Measurements from ENCODE around the gene CD82.

The CD82 gene

DNA sequence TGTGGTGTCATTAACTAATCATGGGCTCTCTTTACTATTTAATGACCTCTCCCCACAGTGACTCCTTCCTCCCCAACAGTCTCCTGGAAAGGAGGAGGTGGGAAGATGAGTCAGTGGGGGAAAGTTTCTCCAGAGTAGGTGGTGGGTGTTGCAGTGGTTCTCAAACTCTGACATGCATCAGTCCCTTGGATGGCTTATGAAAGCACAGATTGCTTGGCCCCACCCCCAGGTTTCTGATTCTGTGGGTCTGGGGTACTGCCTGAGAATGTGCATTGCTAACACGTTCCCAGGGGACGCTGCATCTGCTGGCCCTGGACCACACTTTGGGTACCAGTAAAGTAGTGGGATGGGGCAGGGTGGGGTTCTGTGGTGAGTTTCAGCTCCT lies 9.8 kb downstream of the CD82 start:
- H3K4me3 ChIP-seq (ENCODE audit: control insufficient read depth, low read depth, low read length): no peak overlapping the region
- TF ChIP-seq, protein P1, sequence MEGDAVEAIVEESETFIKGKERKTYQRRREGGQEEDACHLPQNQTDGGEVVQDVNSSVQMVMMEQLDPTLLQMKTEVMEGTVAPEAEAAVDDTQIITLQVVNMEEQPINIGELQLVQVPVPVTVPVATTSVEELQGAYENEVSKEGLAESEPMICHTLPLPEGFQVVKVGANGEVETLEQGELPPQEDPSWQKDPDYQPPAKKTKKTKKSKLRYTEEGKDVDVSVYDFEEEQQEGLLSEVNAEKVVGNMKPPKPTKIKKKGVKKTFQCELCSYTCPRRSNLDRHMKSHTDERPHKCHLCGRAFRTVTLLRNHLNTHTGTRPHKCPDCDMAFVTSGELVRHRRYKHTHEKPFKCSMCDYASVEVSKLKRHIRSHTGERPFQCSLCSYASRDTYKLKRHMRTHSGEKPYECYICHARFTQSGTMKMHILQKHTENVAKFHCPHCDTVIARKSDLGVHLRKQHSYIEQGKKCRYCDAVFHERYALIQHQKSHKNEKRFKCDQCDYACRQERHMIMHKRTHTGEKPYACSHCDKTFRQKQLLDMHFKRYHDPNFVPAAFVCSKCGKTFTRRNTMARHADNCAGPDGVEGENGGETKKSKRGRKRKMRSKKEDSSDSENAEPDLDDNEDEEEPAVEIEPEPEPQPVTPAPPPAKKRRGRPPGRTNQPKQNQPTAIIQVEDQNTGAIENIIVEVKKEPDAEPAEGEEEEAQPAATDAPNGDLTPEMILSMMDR (conservative IDR thresholded peaks at IDR 0.05; ENCODE audit: control insufficient read depth, insufficient read depth, low read depth, low read length): no peak
- peak; percentile 87 for DNase-seq (ENCODE audit: low read depth)

- no peak for DNase-seq (ENCODE audit: low read depth)
- TF ChIP-seq, protein P1 (conservative IDR thresholded peaks at IDR 0.05; ENCODE audit: control insufficient read depth, insufficient read depth, low read depth, low read length): no peak
- no peak overlapping the region for H3K4me3 ChIP-seq (ENCODE audit: control insufficient read depth, low read depth, low read length)
Observed at GRCh38 chr11:44575962-44576361, 10.5 kb downstream of the CD82 start.

DNA sequence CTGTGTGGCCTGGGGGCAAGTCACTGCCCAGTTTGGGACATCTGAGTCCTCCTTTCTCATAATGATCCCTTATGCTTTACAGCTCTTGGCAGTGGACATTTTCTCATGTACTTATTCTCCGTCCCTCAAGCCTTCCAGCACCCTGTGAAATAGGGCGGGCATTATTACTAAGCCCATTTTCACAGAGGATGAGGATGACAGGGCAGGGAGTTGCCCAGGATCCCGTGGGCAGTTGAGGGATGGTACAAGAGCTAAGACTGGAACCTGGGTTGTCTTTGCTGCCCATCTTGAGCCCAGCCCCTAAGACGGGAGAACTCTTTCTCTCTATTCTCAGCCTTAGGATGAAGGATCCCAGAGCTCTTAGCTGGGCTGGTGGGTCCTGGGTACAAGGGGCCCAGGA lies 11.2 kb downstream of the CD82 start:
- DNase-seq (ENCODE audit: low read depth): no peak
- TF ChIP-seq, protein P1 (conservative IDR thresholded peaks at IDR 0.05; ENCODE audit: control insufficient read depth, insufficient read depth, low read depth, low read length): no peak
- H3K4me3 ChIP-seq (ENCODE audit: control insufficient read depth, low read depth, low read length): no peak overlapping the region

GRCh38 chr11:44577231-44577830 lies 11.9 kb downstream of the CD82 start:
- DNase-seq (ENCODE audit: low read depth): no peak
- H3K4me3 ChIP-seq (ENCODE audit: control insufficient read depth, low read depth, low read length): no peak overlapping the region
- TF ChIP-seq, protein P1 (conservative IDR thresholded peaks at IDR 0.05; ENCODE audit: control insufficient read depth, insufficient read depth, low read depth, low read length): no peak

- H3K4me3 ChIP-seq (ENCODE audit: control insufficient read depth, low read depth, low read length): no peak overlapping the region
- TF ChIP-seq, protein P1 (conservative IDR thresholded peaks at IDR 0.05; ENCODE audit: control insufficient read depth, insufficient read depth, low read depth, low read length): no peak
- DNase-seq (ENCODE audit: low read depth): no peak
Observed at GRCh38 chr11:44578279-44578678, 12.8 kb downstream of the CD82 start.

- no peak for DNase-seq (ENCODE audit: low read depth)
- no peak overlapping the region for H3K4me3 ChIP-seq (ENCODE audit: control insufficient read depth, low read depth, low read length)
- TF ChIP-seq, protein P1 (conservative IDR thresholded peaks at IDR 0.05; ENCODE audit: control insufficient read depth, insufficient read depth, low read depth, low read length): no peak
Observed at GRCh38 chr11:44579302-44579761, 13.9 kb downstream of the CD82 start.

DNA sequence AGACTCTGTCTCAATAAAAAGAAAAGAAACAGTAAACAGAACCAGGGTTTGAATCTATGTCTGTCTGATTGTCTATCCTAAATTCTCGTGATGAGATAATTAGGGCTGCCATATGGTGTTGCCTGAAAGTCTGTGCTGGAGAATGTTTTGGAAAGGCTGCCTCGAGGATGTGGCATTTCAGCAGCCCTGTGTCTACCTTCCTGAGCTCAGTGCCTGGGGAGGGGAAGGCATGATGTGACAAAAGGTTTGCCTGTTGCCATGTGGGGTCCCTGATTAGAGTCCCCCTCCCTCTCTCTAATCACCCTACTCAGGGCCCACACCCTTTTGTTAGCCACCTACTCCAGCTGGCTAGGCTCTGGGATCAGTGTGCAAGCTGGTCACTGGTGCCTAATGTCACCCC lies 15.2 kb downstream of the CD82 start:
- no peak overlapping the region for H3K4me3 ChIP-seq (ENCODE audit: control insufficient read depth, low read depth, low read length)
- TF ChIP-seq, protein P1 (conservative IDR thresholded peaks at IDR 0.05; ENCODE audit: control insufficient read depth, insufficient read depth, low read depth, low read length): no peak

More for the DNA sequence above, 15.2 kb downstream of the CD82 start:
- no peak for DNase-seq (ENCODE audit: low read depth)

Data from fibroblast of mammary gland (primary cell).